Measurements from ENCODE around the gene CSAG3. TPM values are rescaled to one million over a fixed set of nuclear protein-coding genes. Genes with fewer than 3 reads are reported as not detected.
"Not testable (repeated sequence)": the region's sequence is repeated elsewhere in the genome, so short reads cannot be mapped to it uniquely, and the experiment has no call there.

Gene CSAG3
- not detected for total RNA-seq

DNA sequence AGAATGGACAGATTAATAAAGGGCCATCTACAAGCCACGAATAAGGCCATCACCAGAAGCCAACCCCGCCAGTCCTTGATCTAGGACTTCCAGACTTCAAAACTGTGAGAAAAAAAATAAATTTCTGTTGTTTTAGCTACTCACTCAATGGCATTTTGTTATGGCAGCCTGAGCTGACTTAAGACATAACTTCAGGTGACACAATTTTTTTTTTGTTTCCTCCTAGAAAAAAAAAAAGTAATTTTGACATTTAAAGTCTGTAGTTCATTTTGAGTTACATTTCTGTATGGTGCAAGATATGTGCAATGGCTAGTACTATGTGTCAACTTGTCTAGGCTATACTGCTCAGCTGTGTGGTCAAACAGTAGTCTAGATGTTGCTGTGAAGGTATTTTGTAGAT is at the start of gene CSAG3:
CSAG3 (plus strand) TSS at position 301 of the 400 bp plus-strand sequence.
- DNase-seq, result not testable (repeated sequence)

DNA sequence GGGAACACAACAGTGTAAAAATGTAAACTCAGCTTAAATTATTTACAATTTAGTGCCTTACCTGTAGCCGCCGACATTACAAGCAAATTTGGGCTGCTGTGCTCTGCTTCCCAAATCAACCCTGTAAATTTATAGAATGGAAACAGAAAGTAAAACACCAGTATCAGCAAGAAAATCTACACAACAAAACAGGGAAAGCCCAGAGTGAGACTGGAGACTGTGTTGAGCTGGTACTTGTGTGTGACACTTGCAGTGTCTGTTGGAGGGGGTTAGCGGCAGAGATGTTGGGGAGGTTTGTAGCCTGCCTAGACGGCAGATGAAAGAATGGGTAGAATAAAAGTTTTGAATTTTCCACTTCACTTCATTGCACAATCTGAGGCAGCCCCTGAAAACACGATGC is 45.8 kb upstream of the CSAG3 start:
- not testable (repeated sequence) for DNase-seq

DNA sequence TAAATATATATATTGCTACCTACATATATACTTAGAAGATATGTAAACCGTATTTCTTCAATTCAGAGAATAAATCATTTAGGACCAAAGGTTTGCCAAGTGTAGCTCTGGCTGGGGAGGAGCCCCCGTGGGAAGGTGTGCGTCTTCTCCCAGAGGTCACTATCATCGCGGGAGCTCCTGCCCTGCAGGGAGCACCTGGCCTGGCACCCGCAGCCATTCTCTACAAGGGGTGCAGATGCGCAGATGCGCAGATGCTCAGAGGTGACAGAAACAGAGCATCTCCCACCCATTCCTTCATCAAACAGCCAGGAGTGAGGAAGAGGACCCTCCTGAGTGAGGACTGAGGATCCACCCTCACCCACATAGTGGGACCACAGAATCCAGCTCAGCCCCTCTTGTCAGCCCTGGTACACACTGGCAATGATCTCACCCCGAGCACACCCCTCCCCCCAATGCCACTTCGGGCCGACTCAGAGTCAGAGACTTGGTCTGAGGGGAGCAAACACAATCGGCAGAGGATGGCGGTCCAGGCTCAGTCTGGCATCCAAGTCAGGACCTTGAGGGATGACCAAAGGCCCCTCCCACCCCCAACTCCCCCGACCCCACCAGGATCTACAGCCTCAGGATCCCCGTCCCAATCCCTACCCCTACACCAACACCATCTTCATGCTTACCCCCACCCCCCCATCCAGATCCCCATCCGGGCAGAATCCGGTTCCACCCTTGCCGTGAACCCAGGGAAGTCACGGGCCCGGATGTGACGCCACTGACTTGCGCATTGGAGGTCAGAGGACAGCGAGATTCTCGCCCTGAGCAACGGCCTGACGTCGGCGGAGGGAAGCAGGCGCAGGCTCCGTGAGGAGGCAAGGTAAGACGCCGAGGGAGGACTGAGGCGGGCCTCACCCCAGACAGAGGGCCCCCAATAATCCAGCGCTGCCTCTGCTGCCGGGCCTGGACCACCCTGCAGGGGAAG is 44.9 kb upstream of the CSAG3 start, which contains the start of gene MAGEA2B:
MAGEA2B (plus strand) TSS at position 814 of the 973 bp plus-strand sequence. CDS start 2,479 bp downstream, outside the sequence.
- DNase-seq, result not testable (repeated sequence)

DNA sequence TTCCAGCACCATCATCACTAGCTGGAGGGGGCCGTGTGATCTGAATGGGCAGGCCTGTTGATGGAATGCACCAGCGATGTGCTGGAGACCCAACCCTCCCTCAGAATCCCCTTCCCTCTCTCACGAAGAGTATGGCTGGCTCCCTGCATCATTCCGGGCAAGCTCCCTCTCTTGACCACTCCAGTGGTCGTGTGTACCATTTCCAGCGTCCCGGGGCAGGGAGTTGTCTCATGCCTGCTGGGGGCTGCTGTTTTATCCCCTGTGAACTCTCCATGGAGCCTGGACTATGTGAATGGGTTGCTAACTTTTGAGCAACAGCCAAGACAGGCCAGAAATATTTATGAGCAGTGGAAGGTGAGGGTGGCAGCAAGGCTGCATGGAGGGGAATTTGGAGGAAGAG is 33.6 kb upstream of the CSAG3 start:
- no peak for DNase-seq

DNA sequence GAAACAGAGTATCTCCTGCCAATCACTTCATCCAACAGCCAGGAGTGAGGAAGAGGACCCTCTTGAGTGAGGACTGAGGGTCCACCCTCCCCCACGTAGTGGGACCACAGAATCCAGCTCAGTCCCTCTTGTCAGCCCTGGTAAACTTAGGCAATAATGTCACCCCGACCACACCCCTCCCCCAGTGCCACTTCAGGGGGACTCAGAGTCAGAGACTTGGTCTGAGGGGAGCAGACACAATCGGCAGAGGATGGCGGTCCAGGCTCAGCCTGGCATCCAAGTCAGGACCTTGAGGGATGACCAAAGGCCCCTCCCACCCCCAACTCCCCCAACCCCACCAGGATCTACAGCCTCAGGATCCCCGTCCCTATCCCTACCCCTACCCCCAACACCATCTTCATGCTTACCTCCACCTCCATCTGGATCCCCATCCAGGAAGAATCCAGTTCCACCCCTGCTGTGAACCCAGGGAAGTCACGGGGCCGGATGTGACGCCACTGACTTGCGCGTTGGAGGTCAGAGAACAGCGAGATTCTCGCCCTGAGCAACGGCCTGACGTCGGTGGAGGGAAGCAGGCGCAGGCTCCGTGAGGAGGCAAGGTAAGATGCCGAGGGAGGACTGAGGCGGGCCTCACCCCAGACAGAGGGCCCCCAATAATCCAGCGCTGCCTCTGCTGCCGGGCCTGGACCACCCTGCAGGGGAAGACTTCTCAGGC is 25.6 kb upstream of the CSAG3 start, which contains the start of the genes CSAG1 and MAGEA12:
CSAG1 (minus strand) TSS at position 461 of the 715 bp plus-strand sequence. CDS start 1,261 bp downstream, outside the sequence.
MAGEA12 (plus strand) TSS at position 497 of the 715 bp plus-strand sequence. CDS start 2,405 bp downstream, outside the sequence.
- no peak for DNase-seq

DNA sequence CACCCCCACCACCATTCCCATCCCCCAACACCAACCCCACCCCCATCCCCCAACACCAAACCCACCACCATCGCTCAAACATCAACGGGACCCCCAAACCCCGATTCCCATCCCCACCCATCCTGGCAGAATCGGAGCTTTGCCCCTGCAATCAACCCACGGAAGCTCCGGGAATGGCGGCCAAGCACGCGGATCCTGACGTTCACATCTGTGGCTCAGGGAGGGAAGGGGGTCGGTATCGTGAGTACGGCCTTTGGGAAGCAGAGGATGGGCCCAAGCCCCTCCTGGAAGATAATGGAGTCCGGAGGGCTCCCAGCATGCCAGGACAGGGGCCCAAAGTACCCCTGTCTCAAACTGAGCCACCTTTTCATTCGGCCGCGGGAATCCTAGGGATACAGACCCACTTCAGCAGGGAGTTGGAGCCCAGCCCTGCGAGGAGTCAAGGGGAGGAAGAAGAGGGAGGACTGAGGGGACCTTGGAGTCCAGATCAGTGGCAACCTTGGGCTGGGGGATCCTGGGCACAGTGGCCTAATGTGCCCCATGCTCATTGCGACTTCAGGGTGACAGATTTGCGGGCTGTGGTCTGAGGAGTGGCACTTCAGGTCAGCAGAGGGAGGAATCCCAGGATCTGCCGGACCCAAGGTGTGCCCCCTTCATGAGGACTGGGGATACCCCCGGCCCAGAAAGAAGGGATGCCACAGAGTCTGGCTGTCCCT is 24.7 kb upstream of the CSAG3 start:
- not testable (repeated sequence) for DNase-seq

DNA sequence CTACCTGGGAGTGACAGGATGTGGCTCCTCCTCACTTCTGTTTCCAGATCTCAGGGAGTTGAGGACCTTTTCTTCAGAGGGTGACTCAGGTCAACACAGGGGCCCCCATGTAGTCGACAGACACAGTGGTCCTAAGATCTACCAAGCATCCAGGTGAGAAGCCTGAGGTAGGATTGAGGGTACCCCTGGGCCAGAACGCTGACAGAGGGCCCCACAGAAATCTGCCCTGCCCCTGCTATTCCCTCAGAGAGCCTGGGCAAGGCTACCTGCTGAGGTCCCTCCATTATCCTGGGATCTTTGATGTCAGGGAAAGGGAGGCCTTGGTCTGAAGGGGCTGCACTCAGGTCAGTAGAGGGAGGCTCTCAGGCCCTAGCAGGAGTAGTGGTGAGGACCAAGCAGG is 23.9 kb upstream of the CSAG3 start:
- no peak for DNase-seq

DNA sequence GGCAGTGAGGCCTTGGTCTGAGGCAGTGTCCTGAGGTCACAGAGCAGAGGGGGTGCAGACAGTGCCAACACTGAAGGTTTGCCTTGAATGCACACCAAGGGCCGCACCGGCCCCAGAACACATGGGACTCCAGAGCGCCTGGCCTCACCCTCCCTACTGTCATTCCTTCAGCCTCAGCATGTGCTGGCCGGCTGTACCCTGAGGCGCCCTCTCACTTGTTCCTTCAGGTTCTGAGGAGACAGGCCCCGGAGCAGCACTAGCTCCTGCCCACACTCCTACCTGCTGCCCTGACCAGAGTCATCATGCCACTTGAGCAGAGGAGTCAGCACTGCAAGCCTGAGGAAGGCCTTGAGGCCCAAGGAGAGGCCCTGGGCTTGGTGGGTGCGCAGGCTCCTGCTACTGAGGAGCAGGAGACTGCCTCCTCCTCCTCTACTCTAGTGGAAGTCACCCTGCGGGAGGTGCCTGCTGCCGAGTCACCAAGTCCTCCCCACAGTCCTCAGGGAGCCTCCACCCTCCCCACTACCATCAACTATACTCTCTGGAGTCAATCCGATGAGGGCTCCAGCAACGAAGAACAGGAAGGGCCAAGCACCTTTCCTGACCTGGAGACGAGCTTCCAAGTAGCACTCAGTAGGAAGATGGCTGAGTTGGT is 23.0 kb upstream of the CSAG3 start:
- DNase-seq, result no peak

DNA sequence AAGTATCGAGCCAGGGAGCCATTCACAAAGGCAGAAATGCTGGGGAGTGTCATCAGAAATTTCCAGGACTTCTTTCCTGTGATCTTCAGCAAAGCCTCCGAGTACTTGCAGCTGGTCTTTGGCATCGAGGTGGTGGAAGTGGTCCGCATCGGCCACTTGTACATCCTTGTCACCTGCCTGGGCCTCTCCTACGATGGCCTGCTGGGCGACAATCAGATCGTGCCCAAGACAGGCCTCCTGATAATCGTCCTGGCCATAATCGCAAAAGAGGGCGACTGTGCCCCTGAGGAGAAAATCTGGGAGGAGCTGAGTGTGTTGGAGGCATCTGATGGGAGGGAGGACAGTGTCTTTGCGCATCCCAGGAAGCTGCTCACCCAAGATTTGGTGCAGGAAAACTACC is 22.5 kb upstream of the CSAG3 start:
- DNase-seq, result not testable (repeated sequence)

DNA sequence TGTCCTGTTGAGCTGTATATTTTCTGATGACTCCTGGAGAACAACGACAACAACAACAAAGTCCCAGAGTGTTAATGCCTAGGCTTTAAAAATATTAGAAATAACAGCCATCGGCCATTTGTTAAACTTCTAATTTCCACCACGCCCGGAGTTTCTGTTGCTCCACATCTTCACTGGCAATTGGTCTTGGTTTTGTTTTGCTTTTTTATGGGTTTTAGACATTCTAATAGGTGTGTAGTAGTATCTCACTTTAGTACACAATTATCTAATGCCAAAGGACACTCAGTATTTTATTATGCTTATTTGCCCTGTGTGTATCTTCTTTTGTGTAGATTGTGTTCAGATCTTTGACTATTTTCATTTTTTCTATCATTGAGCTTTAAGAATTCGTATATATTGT is 20.5 kb upstream of the CSAG3 start:
- no peak for DNase-seq

DNA sequence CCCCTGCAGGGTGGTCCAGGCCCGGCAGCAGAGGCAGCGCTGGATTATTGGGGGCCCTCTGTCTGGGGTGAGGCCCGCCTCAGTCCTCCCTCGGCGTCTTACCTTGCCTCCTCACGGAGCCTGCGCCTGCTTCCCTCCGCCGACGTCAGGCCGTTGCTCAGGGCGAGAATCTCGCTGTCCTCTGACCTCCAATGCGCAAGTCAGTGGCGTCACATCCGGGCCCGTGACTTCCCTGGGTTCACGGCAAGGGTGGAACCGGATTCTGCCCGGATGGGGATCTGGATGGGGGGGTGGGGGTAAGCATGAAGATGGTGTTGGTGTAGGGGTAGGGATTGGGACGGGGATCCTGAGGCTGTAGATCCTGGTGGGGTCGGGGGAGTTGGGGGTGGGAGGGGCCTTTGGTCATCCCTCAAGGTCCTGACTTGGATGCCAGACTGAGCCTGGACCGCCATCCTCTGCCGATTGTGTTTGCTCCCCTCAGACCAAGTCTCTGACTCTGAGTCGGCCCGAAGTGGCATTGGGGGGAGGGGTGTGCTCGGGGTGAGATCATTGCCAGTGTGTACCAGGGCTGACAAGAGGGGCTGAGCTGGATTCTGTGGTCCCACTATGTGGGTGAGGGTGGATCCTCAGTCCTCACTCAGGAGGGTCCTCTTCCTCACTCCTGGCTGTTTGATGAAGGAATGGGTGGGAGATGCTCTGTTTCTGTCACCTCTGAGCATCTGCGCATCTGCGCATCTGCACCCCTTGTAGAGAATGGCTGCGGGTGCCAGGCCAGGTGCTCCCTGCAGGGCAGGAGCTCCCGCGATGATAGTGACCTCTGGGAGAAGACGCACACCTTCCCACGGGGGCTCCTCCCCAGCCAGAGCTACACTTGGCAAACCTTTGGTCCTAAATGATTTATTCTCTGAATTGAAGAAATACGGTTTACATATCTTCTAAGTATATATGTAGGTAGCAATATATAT is 5.0 kb upstream of the CSAG3 start, which contains the start of gene MAGEA2:
MAGEA2 (minus strand) TSS at position 157 of the 965 bp plus-strand sequence. CDS start 2,479 bp downstream, outside the sequence.
- DNase-seq, result not testable (repeated sequence)

DNA sequence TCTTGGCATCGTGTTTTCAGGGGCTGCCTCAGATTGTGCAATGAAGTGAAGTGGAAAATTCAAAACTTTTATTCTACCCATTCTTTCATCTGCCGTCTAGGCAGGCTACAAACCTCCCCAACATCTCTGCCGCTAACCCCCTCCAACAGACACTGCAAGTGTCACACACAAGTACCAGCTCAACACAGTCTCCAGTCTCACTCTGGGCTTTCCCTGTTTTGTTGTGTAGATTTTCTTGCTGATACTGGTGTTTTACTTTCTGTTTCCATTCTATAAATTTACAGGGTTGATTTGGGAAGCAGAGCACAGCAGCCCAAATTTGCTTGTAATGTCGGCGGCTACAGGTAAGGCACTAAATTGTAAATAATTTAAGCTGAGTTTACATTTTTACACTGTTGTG is 4.1 kb upstream of the CSAG3 start:
- not testable (repeated sequence) for DNase-seq

DNA sequence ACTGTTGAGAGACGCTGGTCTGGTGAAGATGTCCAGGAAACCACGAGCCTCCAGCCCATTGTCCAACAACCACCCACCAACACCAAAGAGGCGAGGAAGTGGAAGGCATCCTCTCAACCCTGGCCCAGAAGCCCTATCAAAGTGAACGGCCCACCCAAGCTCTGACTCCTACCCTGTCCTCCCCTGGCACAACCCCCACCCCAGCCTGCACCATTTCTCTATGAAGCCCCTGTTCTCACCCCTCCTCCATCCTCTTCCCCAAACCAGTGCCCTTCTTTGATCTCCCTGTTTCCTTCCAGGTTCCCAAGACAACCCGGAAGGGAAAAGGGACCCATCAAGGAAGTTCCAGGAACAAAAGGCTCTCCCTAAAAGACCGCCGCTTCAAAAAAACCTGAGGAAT is 526 bp downstream of the CSAG3 start:
- DNase-seq, result not testable (repeated sequence)

DNA sequence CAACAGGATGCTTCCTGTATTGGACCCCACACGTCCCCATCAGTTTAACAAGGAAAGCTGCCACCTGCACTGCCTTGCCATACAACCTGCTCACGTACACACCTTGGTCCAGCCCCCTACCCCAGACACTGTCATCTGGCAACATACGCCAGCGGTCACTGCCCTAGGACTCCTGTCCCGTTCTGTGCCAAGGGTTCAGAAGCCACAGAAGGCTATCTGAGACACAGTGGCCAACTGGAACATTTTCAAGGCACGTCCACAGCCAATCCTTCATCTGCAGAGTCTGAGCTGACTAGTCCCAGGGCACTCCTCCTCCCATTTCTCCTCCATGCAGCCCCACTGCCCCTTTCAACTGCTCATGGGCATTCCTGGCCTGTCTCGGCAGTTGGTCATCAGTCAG is 2.6 kb downstream of the CSAG3 start:
- DNase-seq, result not testable (repeated sequence)

DNA sequence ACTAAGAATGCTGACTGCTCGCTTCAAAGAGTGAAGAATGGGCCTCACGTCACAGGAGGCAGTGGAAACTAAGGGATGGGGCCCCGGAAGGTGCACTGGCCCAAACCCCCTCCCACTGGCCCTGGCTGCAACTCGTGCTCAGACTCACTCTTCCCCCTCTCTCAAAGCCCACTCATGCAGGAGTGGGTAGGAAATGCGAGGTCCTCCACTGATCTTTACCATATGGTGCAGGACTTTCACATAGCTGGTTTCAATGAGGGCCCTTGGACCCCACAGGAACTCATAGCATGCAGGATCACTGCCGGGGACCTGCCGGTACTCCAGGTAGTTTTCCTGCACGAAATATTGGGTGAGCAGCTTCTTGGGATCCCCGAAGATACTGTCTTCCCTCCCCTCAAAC is 7.5 kb downstream of the CSAG3 start:
- not testable (repeated sequence) for DNase-seq

DNA sequence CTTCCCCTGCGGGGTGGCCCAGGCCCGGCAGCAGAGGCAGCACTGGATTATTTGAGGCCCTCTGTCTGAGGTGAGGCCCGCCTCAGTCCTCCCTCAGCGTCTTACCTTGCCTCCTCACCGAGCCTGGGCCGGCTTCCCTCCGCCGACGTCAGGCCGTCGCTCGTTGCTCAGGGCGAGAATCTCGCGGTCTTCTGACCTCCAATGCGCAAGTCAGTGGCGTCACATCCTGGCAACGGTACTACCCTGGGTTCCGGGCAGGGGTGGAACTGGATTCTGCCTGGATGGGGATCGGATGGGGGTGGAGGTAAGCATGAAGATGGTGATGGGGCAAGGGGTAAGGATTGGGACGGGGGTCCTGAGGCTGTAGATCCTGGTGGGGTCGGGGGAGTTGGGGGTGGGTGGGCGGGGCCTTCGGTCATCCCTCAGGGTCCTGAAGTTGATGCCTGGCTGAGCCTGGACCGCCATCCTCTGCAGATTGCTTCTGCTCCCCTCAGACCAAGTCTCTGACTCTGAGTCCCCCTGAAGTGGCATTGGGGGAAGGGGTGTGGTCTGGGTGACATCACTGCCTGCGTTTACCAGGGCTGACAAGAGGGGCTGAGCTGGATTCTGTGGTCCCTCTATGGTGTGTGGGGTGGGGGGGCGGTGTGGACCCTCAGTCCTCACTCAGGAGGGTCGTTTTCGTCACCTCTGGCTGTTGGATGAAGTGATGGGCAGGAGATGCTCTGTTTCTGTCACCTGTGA is 10.7 kb downstream of the CSAG3 start, which contains the start of gene MAGEA6:
MAGEA6 (minus strand) TSS at position 141 of the 741 bp plus-strand sequence. CDS start 2,039 bp downstream, outside the sequence.
- DNase-seq, result not testable (repeated sequence)

DNA sequence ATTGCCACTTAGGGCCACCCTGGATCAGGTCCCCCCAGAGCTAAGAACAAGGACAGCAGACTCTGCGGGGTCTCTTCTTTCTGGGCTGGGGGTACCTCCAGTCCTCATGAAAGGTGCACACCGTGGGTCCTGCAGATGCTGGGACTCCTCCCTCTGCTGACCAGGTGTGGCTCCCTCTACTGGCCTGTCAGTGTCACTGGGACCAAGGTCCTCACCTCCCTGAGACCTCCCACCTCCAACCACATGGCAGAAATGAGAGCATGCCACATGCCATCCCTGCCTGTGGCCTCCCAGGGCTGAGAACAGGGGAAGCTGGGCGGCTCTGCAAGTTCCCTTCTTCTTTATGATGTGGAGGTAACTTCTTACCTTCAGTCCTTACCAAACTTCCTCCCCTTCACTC is 28.0 kb downstream of the CSAG3 start:
- DNase-seq, result not testable (repeated sequence)

DNA sequence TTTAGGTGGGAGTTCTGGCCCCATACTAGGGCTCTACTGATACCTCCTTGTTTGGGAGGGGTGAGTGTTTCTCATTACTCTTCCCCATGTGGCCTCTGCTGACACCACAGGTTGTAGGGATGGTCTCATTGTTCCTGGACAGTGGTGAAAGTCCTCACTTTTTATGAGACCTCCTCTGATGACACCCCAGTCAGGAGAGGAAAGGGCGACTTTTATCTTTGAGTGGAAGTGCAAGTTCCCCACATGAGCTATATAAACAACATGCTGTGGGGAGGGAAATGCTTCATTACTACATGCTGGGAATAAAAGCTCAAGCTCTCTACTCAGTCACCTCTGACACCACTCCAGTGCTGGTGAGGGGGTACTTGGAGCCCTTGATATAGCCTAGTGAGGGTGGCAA is 39.9 kb downstream of the CSAG3 start:
- DNase-seq, result no peak

DNA sequence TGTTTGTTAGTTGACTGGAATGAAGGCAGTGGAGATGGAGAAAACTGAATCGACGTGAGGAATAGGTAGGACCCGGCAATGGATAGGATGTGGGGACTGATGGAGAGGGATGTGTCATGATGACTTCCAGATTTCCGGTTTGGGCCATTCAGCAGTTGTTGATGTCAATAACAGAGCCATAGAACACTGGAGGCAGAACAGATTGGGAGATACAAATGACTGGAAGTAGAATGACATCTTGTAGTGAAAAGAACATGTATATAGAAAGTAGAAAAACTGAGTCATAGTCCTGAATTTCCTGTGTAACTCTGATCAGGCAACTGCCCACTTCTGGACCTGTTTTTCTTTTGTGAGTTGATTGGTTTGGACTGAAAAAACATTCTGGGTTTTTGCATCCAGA is 47.0 kb downstream of the CSAG3 start:
- no peak for DNase-seq
